ENCODE data around the gene G3BP1. TPM values are rescaled to one million over a fixed set of nuclear protein-coding genes. Genes with fewer than 3 reads are reported as not detected.

The G3BP1 gene
- total and polyA plus RNA-seq, 2 of the 13 experiments (the other 11 are each of a cell fraction or from before 2014, with no cell fraction given): 36.7 to 320 TPM

DNA sequence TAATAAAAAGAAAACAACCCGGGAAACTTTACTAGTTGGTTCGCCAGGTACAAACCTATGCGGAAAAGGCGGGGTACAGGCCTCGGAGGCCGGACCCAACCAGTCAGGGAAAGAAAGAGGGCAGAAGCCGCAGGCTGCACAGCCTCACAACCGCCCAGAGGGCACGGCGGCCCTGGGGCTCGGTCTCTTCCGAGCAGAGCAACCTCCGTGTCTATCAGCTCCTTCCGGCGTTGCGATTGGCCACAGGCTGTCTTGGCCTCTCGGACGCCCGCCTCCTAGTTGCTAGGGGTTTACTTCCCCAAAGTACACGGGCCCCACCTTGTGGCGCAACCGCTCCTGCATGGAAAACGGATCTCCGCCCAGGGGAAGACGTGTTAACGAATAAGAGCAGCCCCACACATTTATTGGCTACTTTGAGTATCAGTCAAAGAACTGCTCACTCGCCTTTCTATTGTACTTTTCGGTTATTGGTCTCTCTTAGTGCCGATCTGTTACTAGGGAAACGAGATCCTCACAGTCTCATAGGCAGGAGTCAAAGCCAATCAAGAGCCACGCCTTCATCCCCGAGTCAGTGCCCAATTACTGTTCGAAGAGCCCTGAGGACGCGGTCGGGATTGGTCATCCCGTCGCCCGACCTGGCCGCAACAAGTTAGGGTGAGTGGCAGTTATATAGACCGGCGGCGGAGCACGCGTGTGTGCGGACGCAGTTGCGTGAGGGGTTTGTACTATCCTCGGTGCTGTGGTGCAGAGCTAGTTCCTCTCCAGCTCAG lies at the start of gene G3BP1 (continued):
- TF ChIP-seq SETDB1 (CRISPR knock-in tag; IDR thresholded peaks at IDR 0.05; ENCODE audit: borderline replicate concordance) (no peak), NR1H2 (CRISPR knock-in tag; IDR thresholded peaks at IDR 0.05; ENCODE audit: borderline replicate concordance, low read depth) (no peak), HBP1 (CRISPR knock-in tag; IDR thresholded peaks at IDR 0.05; ENCODE audit: low read depth) (no peak), ZFP41 (CRISPR knock-in tag; IDR thresholded peaks at IDR 0.05; ENCODE audit: borderline replicate concordance) (no peak), SMYD3 (CRISPR knock-in tag; IDR thresholded peaks at IDR 0.05) (no peak), CREM (IDR thresholded peaks at IDR 0.05) (peak; percentile 92), CREM (CRISPR knock-in tag; IDR thresholded peaks at IDR 0.05) (no peak), ATRX (CRISPR knock-in tag; IDR thresholded peaks at IDR 0.05; ENCODE audit: borderline replicate concordance) (no peak), IKZF5 (CRISPR knock-in tag; IDR thresholded peaks at IDR 0.05) (peak; percentile 82), ZNF597 (CRISPR knock-in tag; IDR thresholded peaks at IDR 0.05) (no peak), ZNF615 (CRISPR knock-in tag; IDR thresholded peaks at IDR 0.05; ENCODE audit: borderline replicate concordance) (no peak), TCF7L2 (IDR thresholded peaks at IDR 0.05; ENCODE audit: low read depth, low read length) (no peak), HOXA5 (CRISPR knock-in tag; IDR thresholded peaks at IDR 0.05) (no peak; the same call in none of the 2 replicates), ADNP (CRISPR knock-in tag; IDR thresholded peaks at IDR 0.05) (0 out of 2 replicates have a peak, but pooled peaks have one; percentile 7), ATF3 (CRISPR knock-in tag; IDR thresholded peaks at IDR 0.05) (0 out of 2 replicates have a peak, but pooled peaks have one; percentile 54), ZNF317 (CRISPR knock-in tag; IDR thresholded peaks at IDR 0.05) (no peak; the same call in 1 of the 2 replicates), TMF1 (CRISPR knock-in tag; IDR thresholded peaks at IDR 0.05; ENCODE audit: low read depth) (no peak)
- TF ChIP-seq, protein P1, sequence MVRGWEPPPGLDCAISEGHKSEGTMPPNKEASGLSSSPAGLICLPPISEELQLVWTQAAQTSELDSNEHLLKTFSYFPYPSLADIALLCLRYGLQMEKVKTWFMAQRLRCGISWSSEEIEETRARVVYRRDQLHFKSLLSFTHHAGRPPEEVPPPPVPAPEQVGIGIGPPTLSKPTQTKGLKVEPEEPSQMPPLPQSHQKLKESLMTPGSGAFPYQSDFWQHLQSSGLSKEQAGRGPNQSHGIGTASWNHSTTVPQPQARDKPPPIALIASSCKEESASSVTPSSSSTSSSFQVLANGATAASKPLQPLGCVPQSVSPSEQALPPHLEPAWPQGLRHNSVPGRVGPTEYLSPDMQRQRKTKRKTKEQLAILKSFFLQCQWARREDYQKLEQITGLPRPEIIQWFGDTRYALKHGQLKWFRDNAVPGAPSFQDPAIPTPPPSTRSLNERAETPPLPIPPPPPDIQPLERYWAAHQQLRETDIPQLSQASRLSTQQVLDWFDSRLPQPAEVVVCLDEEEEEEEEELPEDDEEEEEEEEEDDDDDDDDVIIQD (CRISPR knock-in tag; IDR thresholded peaks at IDR 0.05; ENCODE audit: low read depth): peak; percentile 49; the same call in 1 of the 2 replicates
- TF ChIP-seq, protein P2, sequence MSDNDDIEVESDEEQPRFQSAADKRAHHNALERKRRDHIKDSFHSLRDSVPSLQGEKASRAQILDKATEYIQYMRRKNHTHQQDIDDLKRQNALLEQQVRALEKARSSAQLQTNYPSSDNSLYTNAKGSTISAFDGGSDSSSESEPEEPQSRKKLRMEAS (IDR thresholded peaks at IDR 0.05): peak; percentile 97
- TF ChIP-seq, protein P3, sequence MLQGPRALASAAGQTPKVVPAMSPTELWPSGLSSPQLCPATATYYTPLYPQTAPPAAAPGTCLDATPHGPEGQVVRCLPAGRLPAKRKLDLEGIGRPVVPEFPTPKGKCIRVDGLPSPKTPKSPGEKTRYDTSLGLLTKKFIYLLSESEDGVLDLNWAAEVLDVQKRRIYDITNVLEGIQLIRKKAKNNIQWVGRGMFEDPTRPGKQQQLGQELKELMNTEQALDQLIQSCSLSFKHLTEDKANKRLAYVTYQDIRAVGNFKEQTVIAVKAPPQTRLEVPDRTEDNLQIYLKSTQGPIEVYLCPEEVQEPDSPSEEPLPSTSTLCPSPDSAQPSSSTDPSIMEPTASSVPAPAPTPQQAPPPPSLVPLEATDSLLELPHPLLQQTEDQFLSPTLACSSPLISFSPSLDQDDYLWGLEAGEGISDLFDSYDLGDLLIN (CRISPR knock-in tag; IDR thresholded peaks at IDR 0.05; ENCODE audit: borderline replicate concordance): no peak
- TF ChIP-seq, protein P4, sequence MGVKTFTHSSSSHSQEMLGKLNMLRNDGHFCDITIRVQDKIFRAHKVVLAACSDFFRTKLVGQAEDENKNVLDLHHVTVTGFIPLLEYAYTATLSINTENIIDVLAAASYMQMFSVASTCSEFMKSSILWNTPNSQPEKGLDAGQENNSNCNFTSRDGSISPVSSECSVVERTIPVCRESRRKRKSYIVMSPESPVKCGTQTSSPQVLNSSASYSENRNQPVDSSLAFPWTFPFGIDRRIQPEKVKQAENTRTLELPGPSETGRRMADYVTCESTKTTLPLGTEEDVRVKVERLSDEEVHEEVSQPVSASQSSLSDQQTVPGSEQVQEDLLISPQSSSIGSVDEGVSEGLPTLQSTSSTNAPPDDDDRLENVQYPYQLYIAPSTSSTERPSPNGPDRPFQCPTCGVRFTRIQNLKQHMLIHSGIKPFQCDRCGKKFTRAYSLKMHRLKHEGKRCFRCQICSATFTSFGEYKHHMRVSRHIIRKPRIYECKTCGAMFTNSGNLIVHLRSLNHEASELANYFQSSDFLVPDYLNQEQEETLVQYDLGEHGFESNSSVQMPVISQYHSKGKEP (CRISPR knock-in tag; IDR thresholded peaks at IDR 0.05): no peak

Data from HepG2 (cell line).